HEK293 (cell line): ENCODE data around the gene PPP1R10.

Experiments
- HOXD13 ChIP-seq: sonication (generic); formaldehyde crosslinking; IDR thresholded peaks from 2 replicates; pipeline ENCODE4 v1.8.0; 2022; ENCODE audit warnings: missing genetic modification reagents, borderline replicate concordance
- KLF8 ChIP-seq: fragments of 450-650 bp; formaldehyde crosslinking; IDR thresholded peaks from 2 replicates; pipeline ENCODE4 v1.5.1; 2016; ENCODE audit warnings: missing biosample characterization, missing genetic modification characterization
- KLF9 ChIP-seq: fragments of 450-650 bp; formaldehyde crosslinking; IDR thresholded peaks from 2 replicates; pipeline ENCODE4 v1.5.1; 2016; ENCODE audit warnings: missing biosample characterization, missing genetic modification characterization, low read depth
- OSR2 ChIP-seq: fragments of 450-650 bp; formaldehyde crosslinking; IDR thresholded peaks from 2 replicates; pipeline ENCODE4 v1.5.1; 2016; ENCODE audit warnings: missing biosample characterization, missing genetic modification characterization
- WT1 ChIP-seq: fragments of 450-650 bp; formaldehyde crosslinking; IDR thresholded peaks from 2 replicates; pipeline ENCODE4 v1.5.1; 2016; ENCODE audit warnings: missing biosample characterization, missing genetic modification characterization
- ZBTB8A ChIP-seq: fragments of 450-650 bp; formaldehyde crosslinking; IDR thresholded peaks from 2 replicates; pipeline ENCODE4 v1.5.1; 2016; ENCODE audit warnings: missing biosample characterization, missing genetic modification characterization
- ZEB2 ChIP-seq: fragments of 450-650 bp; formaldehyde crosslinking; IDR thresholded peaks from 2 replicates; pipeline ENCODE4 v1.5.1; 2016; ENCODE audit warnings: missing biosample characterization, missing genetic modification characterization
- ZFP37 ChIP-seq: fragments of 450-650 bp; formaldehyde crosslinking; IDR thresholded peaks from 2 replicates; pipeline ENCODE4 v1.5.1; 2016; ENCODE audit warnings: missing biosample characterization, missing genetic modification characterization
- ZNF121 ChIP-seq: fragments of 450-650 bp; formaldehyde crosslinking; IDR thresholded peaks from 2 replicates; pipeline ENCODE4 v1.5.1; 2016; ENCODE audit warnings: missing biosample characterization, missing genetic modification characterization
- ZNF23 ChIP-seq: fragments of 450-650 bp; formaldehyde crosslinking; IDR thresholded peaks from 2 replicates; pipeline ENCODE4 v1.5.1; 2016; ENCODE audit warnings: missing biosample characterization, missing genetic modification characterization, borderline replicate concordance
- ZNF292 ChIP-seq: fragments of 450-650 bp; formaldehyde crosslinking; IDR thresholded peaks from 2 replicates; pipeline ENCODE4 v1.5.1; 2016; ENCODE audit warnings: low read depth, missing biosample characterization, missing genetic modification characterization, borderline replicate concordance
- ZNF324 ChIP-seq: fragments of 450-650 bp; formaldehyde crosslinking; IDR thresholded peaks from 2 replicates; pipeline ENCODE4 v1.5.1; 2016; ENCODE audit warnings: missing biosample characterization, missing genetic modification characterization
- ZNF335 ChIP-seq: fragments of 450-650 bp; formaldehyde crosslinking; conservative IDR thresholded peaks from 2 replicates; pipeline ENCODE4 v1.5.1; 2016; ENCODE audit warnings: missing biosample characterization, missing genetic modification characterization
- ZNF341 ChIP-seq: fragments of 450-650 bp; formaldehyde crosslinking; IDR thresholded peaks from 2 replicates; pipeline ENCODE4; 2016; ENCODE audit warnings: low read depth, missing biosample characterization, missing genetic modification characterization
- ZNF585B ChIP-seq: fragments of 450-650 bp; formaldehyde crosslinking; IDR thresholded peaks from 2 replicates; pipeline ENCODE4 v1.5.1; 2016; ENCODE audit warnings: missing biosample characterization, missing genetic modification characterization
- ZNF792 ChIP-seq: fragments of 450-650 bp; formaldehyde crosslinking; IDR thresholded peaks from 2 replicates; pipeline ENCODE4 v1.5.1; 2016; ENCODE audit warnings: missing biosample characterization, missing genetic modification characterization
- ZNF830 ChIP-seq: fragments of 450-650 bp; IDR thresholded peaks from 2 replicates; pipeline ENCODE4 v1.5.0; 2018; ENCODE audit warnings: missing biosample characterization, missing genetic modification characterization, low read depth, mild to moderate bottlenecking, moderate library complexity
- TF ChIP-seq, protein P1 (sequence below): fragments of 450-650 bp; formaldehyde crosslinking; IDR thresholded peaks from 2 replicates; pipeline ENCODE4 v1.5.1; 2016; ENCODE audit warnings: missing biosample characterization, missing genetic modification characterization
- TF ChIP-seq, protein P2 (sequence below): sonication (generic); formaldehyde crosslinking; IDR thresholded peaks from 2 replicates; pipeline ENCODE4 v1.8.1; 2022; ENCODE audit warnings: mild to moderate bottlenecking, moderate library complexity, missing genetic modification reagents
- TF ChIP-seq, protein P3 (sequence below): fragments of 450-650 bp; formaldehyde crosslinking; IDR thresholded peaks from 2 replicates; pipeline ENCODE4 v1.5.1; 2016; ENCODE audit warnings: missing biosample characterization, missing genetic modification characterization
- TF ChIP-seq, protein P4 (sequence below): fragments of 450-650 bp; formaldehyde crosslinking; IDR thresholded peaks from 2 replicates; pipeline ENCODE4; 2016; ENCODE audit warnings: missing biosample characterization, missing genetic modification characterization
- TF ChIP-seq, protein P5 (sequence below): fragments of 450-650 bp; formaldehyde crosslinking; IDR thresholded peaks from 2 replicates; pipeline ENCODE4 v1.5.1; 2016; ENCODE audit warnings: missing biosample characterization, missing genetic modification characterization
- TF ChIP-seq, protein P6 (sequence below): IDR thresholded peaks from 2 replicates; pipeline ENCODE4 v1.6.1; 2011; ENCODE audit warnings: mild to moderate bottlenecking, low read depth, low read length, borderline replicate concordance
- TF ChIP-seq, protein P7 (sequence below): fragments of 450-650 bp; formaldehyde crosslinking; IDR thresholded peaks from 2 replicates; pipeline ENCODE4 v1.5.1; 2016; ENCODE audit warnings: missing biosample characterization, missing genetic modification characterization
- TF ChIP-seq, protein P8 (sequence below): fragments of 450-650 bp; formaldehyde crosslinking; IDR thresholded peaks from 2 replicates; pipeline ENCODE4 v1.5.1; 2016; ENCODE audit warnings: missing biosample characterization, missing genetic modification characterization, low read depth

Gene PPP1R10

DNA sequence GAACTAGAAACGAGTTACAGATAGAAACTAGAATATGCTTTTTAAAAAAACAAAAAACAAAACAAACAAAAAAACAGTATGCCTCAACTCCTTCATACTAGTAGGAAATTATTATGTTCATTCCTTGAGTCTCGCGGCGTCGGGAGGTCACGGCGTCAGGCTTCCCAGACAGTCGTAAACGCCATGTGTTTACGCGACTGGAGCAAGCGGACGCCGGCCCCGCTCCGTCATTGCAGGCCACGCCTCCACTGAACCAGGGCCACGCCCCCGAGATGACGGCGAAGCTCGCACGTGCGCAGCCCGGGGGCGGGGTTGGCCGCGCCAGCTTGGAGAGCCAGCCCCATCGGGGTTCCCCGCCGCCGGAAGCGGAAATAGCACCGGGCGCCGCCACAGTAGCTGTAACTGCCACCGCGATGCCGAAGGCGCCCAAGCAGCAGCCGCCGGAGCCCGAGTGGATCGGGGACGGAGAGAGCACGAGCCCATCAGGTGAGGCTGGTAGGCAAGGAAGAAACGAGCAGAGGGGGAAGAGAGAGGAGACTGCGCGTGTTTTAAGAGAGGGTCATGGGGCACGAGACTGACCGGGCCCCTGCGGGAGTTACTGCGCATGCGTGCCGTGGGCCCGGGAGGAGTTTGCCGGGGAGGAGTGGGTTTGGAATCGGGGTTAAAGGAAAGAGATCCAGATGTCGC is 45.8 kb downstream of the PPP1R10 start, which contains the start of gene ABCF1 (continued):
- TF ChIP-seq ZNF23 (tag by site-specific recombination), result no peak
- TF ChIP-seq ZEB2 (tag by site-specific recombination), result peak; percentile 91
- TF ChIP-seq, protein P1, sequence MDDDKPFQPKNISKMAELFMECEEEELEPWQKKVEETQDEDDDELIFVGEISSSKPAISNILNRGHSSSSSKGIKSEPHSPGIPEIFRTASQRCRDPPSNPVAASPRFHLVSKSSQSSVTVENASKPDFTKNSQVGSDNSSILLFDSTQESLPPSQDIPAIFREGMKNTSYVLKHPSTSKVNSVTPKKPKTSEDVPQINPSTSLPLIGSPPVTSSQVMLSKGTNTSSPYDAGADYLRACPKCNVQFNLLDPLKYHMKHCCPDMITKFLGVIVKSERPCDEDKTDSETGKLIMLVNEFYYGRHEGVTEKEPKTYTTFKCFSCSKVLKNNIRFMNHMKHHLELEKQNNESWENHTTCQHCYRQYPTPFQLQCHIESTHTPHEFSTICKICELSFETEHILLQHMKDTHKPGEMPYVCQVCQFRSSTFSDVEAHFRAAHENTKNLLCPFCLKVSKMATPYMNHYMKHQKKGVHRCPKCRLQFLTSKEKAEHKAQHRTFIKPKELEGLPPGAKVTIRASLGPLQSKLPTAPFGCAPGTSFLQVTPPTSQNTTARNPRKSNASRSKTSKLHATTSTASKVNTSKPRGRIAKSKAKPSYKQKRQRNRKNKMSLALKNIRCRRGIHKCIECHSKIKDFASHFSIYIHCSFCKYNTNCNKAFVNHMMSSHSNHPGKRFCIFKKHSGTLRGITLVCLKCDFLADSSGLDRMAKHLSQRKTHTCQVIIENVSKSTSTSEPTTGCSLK (tag by site-specific recombination), result no peak
- peak; percentile 15; the same call in 1 of the 2 replicates for TF ChIP-seq ZBTB8A
- TF ChIP-seq WT1 (tag by site-specific recombination), result no peak; the same call in 1 of the 2 replicates
- TF ChIP-seq ZNF585B (tag by site-specific recombination), result no peak
- TF ChIP-seq ZNF324, result peak; percentile 59; the same call in 1 of the 2 replicates
- peak; percentile 76 for TF ChIP-seq KLF8 (tag by site-specific recombination)
- TF ChIP-seq, protein P2, sequence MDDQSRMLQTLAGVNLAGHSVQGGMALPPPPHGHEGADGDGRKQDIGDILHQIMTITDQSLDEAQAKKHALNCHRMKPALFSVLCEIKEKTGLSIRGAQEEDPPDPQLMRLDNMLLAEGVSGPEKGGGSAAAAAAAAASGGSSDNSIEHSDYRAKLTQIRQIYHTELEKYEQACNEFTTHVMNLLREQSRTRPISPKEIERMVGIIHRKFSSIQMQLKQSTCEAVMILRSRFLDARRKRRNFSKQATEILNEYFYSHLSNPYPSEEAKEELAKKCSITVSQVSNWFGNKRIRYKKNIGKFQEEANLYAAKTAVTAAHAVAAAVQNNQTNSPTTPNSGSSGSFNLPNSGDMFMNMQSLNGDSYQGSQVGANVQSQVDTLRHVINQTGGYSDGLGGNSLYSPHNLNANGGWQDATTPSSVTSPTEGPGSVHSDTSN, result peak; percentile 88; the same call in 1 of the 2 replicates
- TF ChIP-seq ZFP37 (tag by site-specific recombination), result no peak
- peak; percentile 97 for TF ChIP-seq ZNF792 (tag by site-specific recombination)
- peak; percentile 77 for TF ChIP-seq ZNF341 (tag by site-specific recombination)
- TF ChIP-seq, protein P3, sequence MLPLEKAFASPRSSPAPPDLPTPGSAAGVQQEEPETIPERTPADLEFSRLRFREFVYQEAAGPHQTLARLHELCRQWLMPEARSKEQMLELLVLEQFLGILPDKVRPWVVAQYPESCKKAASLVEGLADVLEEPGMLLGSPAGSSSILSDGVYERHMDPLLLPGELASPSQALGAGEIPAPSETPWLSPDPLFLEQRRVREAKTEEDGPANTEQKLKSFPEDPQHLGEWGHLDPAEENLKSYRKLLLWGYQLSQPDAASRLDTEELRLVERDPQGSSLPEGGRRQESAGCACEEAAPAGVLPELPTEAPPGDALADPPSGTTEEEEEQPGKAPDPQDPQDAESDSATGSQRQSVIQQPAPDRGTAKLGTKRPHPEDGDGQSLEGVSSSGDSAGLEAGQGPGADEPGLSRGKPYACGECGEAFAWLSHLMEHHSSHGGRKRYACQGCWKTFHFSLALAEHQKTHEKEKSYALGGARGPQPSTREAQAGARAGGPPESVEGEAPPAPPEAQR (tag by site-specific recombination), result no peak
- TF ChIP-seq, protein P4, sequence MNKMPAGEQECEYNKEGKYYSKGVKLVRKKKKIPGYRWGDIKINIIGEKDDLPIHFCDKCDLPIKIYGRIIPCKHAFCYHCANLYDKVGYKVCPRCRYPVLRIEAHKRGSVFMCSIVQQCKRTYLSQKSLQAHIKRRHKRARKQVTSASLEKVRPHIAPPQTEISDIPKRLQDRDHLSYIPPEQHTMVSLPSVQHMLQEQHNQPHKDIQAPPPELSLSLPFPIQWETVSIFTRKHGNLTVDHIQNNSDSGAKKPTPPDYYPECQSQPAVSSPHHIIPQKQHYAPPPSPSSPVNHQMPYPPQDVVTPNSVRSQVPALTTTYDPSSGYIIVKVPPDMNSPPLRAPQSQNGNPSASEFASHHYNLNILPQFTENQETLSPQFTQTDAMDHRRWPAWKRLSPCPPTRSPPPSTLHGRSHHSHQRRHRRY (tag by site-specific recombination), result no peak
- TF ChIP-seq, protein P5, sequence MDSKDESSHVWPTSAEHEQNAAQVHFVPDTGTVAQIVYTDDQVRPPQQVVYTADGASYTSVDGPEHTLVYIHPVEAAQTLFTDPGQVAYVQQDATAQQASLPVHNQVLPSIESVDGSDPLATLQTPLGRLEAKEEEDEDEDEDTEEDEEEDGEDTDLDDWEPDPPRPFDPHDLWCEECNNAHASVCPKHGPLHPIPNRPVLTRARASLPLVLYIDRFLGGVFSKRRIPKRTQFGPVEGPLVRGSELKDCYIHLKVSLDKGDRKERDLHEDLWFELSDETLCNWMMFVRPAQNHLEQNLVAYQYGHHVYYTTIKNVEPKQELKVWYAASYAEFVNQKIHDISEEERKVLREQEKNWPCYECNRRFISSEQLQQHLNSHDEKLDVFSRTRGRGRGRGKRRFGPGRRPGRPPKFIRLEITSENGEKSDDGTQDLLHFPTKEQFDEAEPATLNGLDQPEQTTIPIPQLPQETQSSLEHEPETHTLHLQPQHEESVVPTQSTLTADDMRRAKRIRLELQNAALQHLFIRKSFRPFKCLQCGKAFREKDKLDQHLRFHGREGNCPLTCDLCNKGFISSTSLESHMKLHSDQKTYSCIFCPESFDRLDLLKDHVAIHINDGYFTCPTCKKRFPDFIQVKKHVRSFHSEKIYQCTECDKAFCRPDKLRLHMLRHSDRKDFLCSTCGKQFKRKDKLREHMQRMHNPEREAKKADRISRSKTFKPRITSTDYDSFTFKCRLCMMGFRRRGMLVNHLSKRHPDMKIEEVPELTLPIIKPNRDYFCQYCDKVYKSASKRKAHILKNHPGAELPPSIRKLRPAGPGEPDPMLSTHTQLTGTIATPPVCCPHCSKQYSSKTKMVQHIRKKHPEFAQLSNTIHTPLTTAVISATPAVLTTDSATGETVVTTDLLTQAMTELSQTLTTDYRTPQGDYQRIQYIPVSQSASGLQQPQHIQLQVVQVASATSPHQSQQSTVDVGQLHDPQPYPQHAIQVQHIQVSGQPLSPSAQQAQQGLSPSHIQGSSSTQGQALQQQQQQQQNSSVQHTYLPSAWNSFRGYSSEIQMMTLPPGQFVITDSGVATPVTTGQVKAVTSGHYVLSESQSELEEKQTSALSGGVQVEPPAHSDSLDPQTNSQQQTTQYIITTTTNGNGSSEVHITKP (tag by site-specific recombination), result peak; percentile 74
- TF ChIP-seq ZNF292, result no peak
- TF ChIP-seq OSR2 (tag by site-specific recombination), result peak; percentile 97
- TF ChIP-seq, protein P6, sequence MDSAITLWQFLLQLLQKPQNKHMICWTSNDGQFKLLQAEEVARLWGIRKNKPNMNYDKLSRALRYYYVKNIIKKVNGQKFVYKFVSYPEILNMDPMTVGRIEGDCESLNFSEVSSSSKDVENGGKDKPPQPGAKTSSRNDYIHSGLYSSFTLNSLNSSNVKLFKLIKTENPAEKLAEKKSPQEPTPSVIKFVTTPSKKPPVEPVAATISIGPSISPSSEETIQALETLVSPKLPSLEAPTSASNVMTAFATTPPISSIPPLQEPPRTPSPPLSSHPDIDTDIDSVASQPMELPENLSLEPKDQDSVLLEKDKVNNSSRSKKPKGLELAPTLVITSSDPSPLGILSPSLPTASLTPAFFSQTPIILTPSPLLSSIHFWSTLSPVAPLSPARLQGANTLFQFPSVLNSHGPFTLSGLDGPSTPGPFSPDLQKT, result peak; percentile 78; the same call in 1 of the 2 replicates
- no peak for TF ChIP-seq ZNF830
- peak; percentile 99 for TF ChIP-seq ZNF335 (tag by site-specific recombination)
- TF ChIP-seq, protein P7, sequence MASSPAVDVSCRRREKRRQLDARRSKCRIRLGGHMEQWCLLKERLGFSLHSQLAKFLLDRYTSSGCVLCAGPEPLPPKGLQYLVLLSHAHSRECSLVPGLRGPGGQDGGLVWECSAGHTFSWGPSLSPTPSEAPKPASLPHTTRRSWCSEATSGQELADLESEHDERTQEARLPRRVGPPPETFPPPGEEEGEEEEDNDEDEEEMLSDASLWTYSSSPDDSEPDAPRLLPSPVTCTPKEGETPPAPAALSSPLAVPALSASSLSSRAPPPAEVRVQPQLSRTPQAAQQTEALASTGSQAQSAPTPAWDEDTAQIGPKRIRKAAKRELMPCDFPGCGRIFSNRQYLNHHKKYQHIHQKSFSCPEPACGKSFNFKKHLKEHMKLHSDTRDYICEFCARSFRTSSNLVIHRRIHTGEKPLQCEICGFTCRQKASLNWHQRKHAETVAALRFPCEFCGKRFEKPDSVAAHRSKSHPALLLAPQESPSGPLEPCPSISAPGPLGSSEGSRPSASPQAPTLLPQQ (tag by site-specific recombination), result peak; percentile 82
- TF ChIP-seq, protein P8, sequence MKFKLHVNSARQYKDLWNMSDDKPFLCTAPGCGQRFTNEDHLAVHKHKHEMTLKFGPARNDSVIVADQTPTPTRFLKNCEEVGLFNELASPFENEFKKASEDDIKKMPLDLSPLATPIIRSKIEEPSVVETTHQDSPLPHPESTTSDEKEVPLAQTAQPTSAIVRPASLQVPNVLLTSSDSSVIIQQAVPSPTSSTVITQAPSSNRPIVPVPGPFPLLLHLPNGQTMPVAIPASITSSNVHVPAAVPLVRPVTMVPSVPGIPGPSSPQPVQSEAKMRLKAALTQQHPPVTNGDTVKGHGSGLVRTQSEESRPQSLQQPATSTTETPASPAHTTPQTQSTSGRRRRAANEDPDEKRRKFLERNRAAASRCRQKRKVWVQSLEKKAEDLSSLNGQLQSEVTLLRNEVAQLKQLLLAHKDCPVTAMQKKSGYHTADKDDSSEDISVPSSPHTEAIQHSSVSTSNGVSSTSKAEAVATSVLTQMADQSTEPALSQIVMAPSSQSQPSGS (tag by site-specific recombination), result 0 out of 2 replicates have a peak, but pooled peaks have one; percentile 24
- no peak for TF ChIP-seq ZNF121 (tag by site-specific recombination)
- TF ChIP-seq HOXD13 (CRISPR knock-in tag), result peak; percentile 46; the same call in 1 of the 2 replicates
- TF ChIP-seq KLF9 (tag by site-specific recombination), result peak; percentile 99
